Calu3 (cell line): Measurements from ENCODE around the gene ADAT3. TPM values are rescaled to one million over a fixed set of nuclear protein-coding genes. Genes with fewer than 3 reads are reported as not detected.
A peak's percentile ranks its signal among the peaks of the same experiment; 100 is the strongest.

Experiments
- BruUV-seq: library from RNA; stranded (reverse); fragments of 400-500 nt; replicated peaks from 2 replicates; lab custom pipeline; 2021; lab: Mats Ljungman, UMichigan
- CTCF ChIA-PET: fragments of 300-600 bp; sonication (Branson Sonifier 250); formaldehyde crosslinking; loops from one replicate; lab custom pipeline; 2022; ENCODE audit warnings: antibody characterized with exemption; lab: Charles Lee
- DNase-seq: peaks from one replicate; pipeline ENCODE4 v3.0.0; 2022
- H3K27ac Mint-ChIP-seq: one replicate; pipeline ENCODE4 v1.8.0; 2022; ENCODE audit warnings: mixed read lengths; ENCODE audit not compliant: unreplicated experiment
- H3K27me3 Mint-ChIP-seq: one replicate; pipeline ENCODE4 v1.8.0; 2022; ENCODE audit warnings: mixed read lengths; ENCODE audit not compliant: unreplicated experiment
- H3K36me3 Mint-ChIP-seq: one replicate; pipeline ENCODE4 v1.8.0; 2022; ENCODE audit warnings: mild to moderate bottlenecking, moderate library complexity, mixed read lengths; ENCODE audit not compliant: insufficient read depth, unreplicated experiment
- H3K4me1 Mint-ChIP-seq: one replicate; pipeline ENCODE4 v1.8.0; 2022; ENCODE audit warnings: mild to moderate bottlenecking, low read depth, mixed read lengths; ENCODE audit not compliant: unreplicated experiment
- H3K4me3 Mint-ChIP-seq: one replicate; pipeline ENCODE4 v1.8.0; 2022; ENCODE audit warnings: mild to moderate bottlenecking, low read depth, moderate library complexity, mixed read lengths; ENCODE audit not compliant: unreplicated experiment
- H3K9me3 Mint-ChIP-seq: one replicate; pipeline ENCODE4 v1.8.0; 2022; ENCODE audit warnings: low read depth, mixed read lengths; ENCODE audit not compliant: unreplicated experiment
- CTCF ChIP-seq: fragments of 200-600 bp; IDR thresholded peaks from one replicate; pipeline ENCODE4 v1.8.0; 2022; ENCODE audit warnings: antibody characterized with exemption; ENCODE audit not compliant: unreplicated experiment
- intact Hi-C: fragments of 100-400 bp; cut with micrococcal nuclease; formaldehyde crosslinking; loops from one replicate; pipeline ENCODE4 v1.10.0; 2022; ENCODE audit not compliant: unreplicated experiment
- total RNA-seq: library from RNA; stranded (reverse); gene quantifications from 2 replicates; pipeline ENCODE4 v1.2.3, GENCODE V29; 2022

Gene ADAT3
- total RNA-seq, 1 experiment from 2014 or later = 6.7 TPM

GRCh38 chr19:1933942-1934341 is 28.7 kb downstream of the ADAT3 start:
- TF ChIP-seq CTCF = no peak
- no peak overlapping the region for H3K4me3 Mint-ChIP-seq
- peaks cover 16% of the 10 kb centered on the region for H3K36me3 Mint-ChIP-seq
- BruUV-seq = no TSS peak
- intact Hi-C loops = no loop called here
- H3K4me1 Mint-ChIP-seq = peaks cover 15% of the 10 kb centered on the region
- H3K27me3 Mint-ChIP-seq = peaks cover 14% of the 10 kb centered on the region
- CTCF ChIA-PET = no interaction called here
- H3K27ac Mint-ChIP-seq = no peak overlapping the region
- no peak for DNase-seq
- peaks cover 2% of the 10 kb centered on the region for H3K9me3 Mint-ChIP-seq

- Mint-ChIP-seq H3K4me3 (no peak overlapping the region), H3K4me1 (peaks cover 15% of the 10 kb centered on the region), H3K9me3 (peaks cover 2% of the 10 kb centered on the region), H3K36me3 (peaks cover 17% of the 10 kb centered on the region), H3K27ac (no peak overlapping the region), H3K27me3 (peaks cover 14% of the 10 kb centered on the region)
- BruUV-seq = no TSS peak
- CTCF ChIA-PET = no interaction called here
- no peak for TF ChIP-seq CTCF
- no peak for DNase-seq
- intact Hi-C loops = no loop called here
Measured at GRCh38 chr19:1935484-1936208, 30.4 kb downstream of the ADAT3 start.

GRCh38 chr19:1936430-1936829 is 31.2 kb downstream of the ADAT3 start:
- CTCF ChIA-PET = no interaction called here
- no TSS peak for BruUV-seq
- H3K4me3 Mint-ChIP-seq = no peak overlapping the region
- peaks cover 2% of the 10 kb centered on the region for H3K9me3 Mint-ChIP-seq
- H3K4me1 Mint-ChIP-seq = peaks cover 15% of the 10 kb centered on the region
- peaks cover 20% of the 10 kb centered on the region for H3K36me3 Mint-ChIP-seq
- DNase-seq = no peak
- H3K27me3 Mint-ChIP-seq = peaks cover 14% of the 10 kb centered on the region
- H3K27ac Mint-ChIP-seq = peak overlapping the region; percentile 20
- intact Hi-C loops = no loop called here
- TF ChIP-seq CTCF = no peak

GRCh38 chr19:1936916-1937610 is 31.9 kb downstream of the ADAT3 start:
- intact Hi-C loops = no loop called here
- BruUV-seq = no TSS peak

More at GRCh38 chr19:1936916-1937610, 31.9 kb downstream of the ADAT3 start:
- peak overlapping the region; percentile 20 for H3K27ac Mint-ChIP-seq
- peaks cover 14% of the 10 kb centered on the region for H3K27me3 Mint-ChIP-seq
- DNase-seq = no peak
- H3K36me3 Mint-ChIP-seq = peaks cover 26% of the 10 kb centered on the region
- peaks cover 2% of the 10 kb centered on the region for H3K9me3 Mint-ChIP-seq
- no peak for TF ChIP-seq CTCF
- peaks cover 15% of the 10 kb centered on the region for H3K4me1 Mint-ChIP-seq
- CTCF ChIA-PET = no interaction called here
- H3K4me3 Mint-ChIP-seq = no peak overlapping the region
